CD4-positive, alpha-beta T cell (primary cell): ENCODE results near the gene TRAF6. TPM values are rescaled to one million over a fixed set of nuclear protein-coding genes. Genes with fewer than 3 reads are reported as not detected.
A peak's percentile ranks its signal among the peaks of the same experiment; 100 is the strongest.

Source experiments
- ATAC-seq: fragments of 200-7000 bp; cut with Tn5 transposase; one replicate; pipeline ENCODE4 v1.10.0; 2022; ENCODE audit warnings: mild to moderate bottlenecking; ENCODE audit not compliant: poor library complexity
- CTCF ChIA-PET: fragments of 350-600 bp; sonication (Branson Sonifier 250); formaldehyde crosslinking; loops from one replicate; lab custom pipeline; 2021; ENCODE audit warnings: antibody characterized with exemption, inconsistent platforms; lab: Charles Lee
- POLR2A ChIA-PET: fragments of 350-600 bp; sonication (Branson Sonifier 250); formaldehyde crosslinking; loops from one replicate; lab custom pipeline; 2021; ENCODE audit warnings: antibody characterized with exemption, inconsistent platforms; lab: Charles Lee
- DNase-seq, 14 experiments: peaks; one replicate each; pipeline ENCODE4 v3.0.0-alpha.2; 2013 to 2020; ENCODE audit warnings: mixed read lengths in 2 of 14
- H3K27ac ChIP-seq, 2 donors: one replicate each; pipeline versions ENCODE4 v1.5.1 to v1.7.0; 2013; ENCODE audit warnings: low read length in 2 of 2, low read depth in 1 of 2, mild to moderate bottlenecking in 1 of 2
- H3K27me3 ChIP-seq, 2 experiments: 1 replicate in 1 of 2; 2 replicates in 1 of 2; pipeline versions ENCODE4 v1.6.1 to v1.7.0; 2013; ENCODE audit warnings: low read length in 2 of 2, control low read depth in 1 of 2, mild to moderate bottlenecking in 1 of 2, moderate library complexity in 1 of 2; ENCODE audit not compliant: insufficient read depth in 2 of 2, control insufficient read depth in 1 of 2
- H3K36me3 ChIP-seq: one replicate; pipeline ENCODE4 v1.6.1; 2013; ENCODE audit warnings: low read length, control low read depth; ENCODE audit not compliant: insufficient read depth
- H3K4me1 ChIP-seq: one replicate; pipeline ENCODE4 v1.6.1; 2013; ENCODE audit warnings: low read length, control low read depth; ENCODE audit not compliant: insufficient read depth
- H3K4me3 ChIP-seq: one replicate; pipeline ENCODE4 v1.5.1; 2013; ENCODE audit warnings: mild to moderate bottlenecking, low read length, moderate library complexity
- H3K9me3 ChIP-seq, 2 experiments: 1 replicate in 1 of 2; 2 replicates in 1 of 2; pipeline versions ENCODE4 v1.6.1 to v1.7.0; 2013; ENCODE audit warnings: low read length in 2 of 2, mild to moderate bottlenecking in 2 of 2, control low read depth in 1 of 2, moderate library complexity in 1 of 2; ENCODE audit not compliant: control insufficient read depth in 1 of 2, insufficient read depth in 1 of 2
- H3K27ac Mint-ChIP-seq: one replicate; pipeline ENCODE4 v1.8.0; 2020; ENCODE audit warnings: mixed read lengths
- H3K27me3 Mint-ChIP-seq: one replicate; pipeline ENCODE4 v1.8.0; 2021; ENCODE audit warnings: mixed read lengths
- H3K36me3 Mint-ChIP-seq: one replicate; pipeline ENCODE4 v1.8.0; 2021; ENCODE audit warnings: low read depth, mixed read lengths
- H3K4me1 Mint-ChIP-seq: one replicate; pipeline ENCODE4 v1.8.0; 2021; ENCODE audit warnings: low read depth, mixed read lengths
- H3K4me3 Mint-ChIP-seq: one replicate; pipeline ENCODE4 v1.8.0; 2020; ENCODE audit warnings: mild to moderate bottlenecking, mixed read lengths
- H3K9me3 Mint-ChIP-seq: one replicate; pipeline ENCODE4 v1.8.0; 2020; ENCODE audit warnings: mixed read lengths
- CTCF ChIP-seq: fragments of 200-600 bp; IDR thresholded peaks from one replicate; pipeline ENCODE4 v1.8.0; 2022; ENCODE audit warnings: antibody characterized with exemption, mild to moderate bottlenecking
- intact Hi-C, 2 experiments: fragments of 100-400 bp; cut with DNase I in 1 of 2; cut with micrococcal nuclease in 1 of 2; formaldehyde crosslinking; loops; one replicate each; pipeline versions ENCODE4 v1.15.1 to v1.9.0; 2023 to 2025; cut with DNase I, micrococcal nuclease
- polyA plus RNA-seq, 2 donors: library from polyadenylated mRNA; unstranded; fragments of 120-200 nt; gene quantifications; one replicate each; pipeline ENCODE4 v1.2.1, GENCODE V29; 2013
- total RNA-seq, 174 experiments: library from RNA in 2 of 174; stranded (reverse) in 2 of 174; gene quantifications; one replicate each; pipeline ENCODE4 v1.2.3 and lab custom pipeline; 2021 to 2026

Gene TRAF6, protein sequence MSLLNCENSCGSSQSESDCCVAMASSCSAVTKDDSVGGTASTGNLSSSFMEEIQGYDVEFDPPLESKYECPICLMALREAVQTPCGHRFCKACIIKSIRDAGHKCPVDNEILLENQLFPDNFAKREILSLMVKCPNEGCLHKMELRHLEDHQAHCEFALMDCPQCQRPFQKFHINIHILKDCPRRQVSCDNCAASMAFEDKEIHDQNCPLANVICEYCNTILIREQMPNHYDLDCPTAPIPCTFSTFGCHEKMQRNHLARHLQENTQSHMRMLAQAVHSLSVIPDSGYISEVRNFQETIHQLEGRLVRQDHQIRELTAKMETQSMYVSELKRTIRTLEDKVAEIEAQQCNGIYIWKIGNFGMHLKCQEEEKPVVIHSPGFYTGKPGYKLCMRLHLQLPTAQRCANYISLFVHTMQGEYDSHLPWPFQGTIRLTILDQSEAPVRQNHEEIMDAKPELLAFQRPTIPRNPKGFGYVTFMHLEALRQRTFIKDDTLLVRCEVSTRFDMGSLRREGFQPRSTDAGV
- total RNA-seq (10 to 100 TPM; 27.9 to 29.0 TPM), total RNA-seq (lab: John Stamatoyannopoulos, UW) (20.5 to 95.3 (median 49.0) reads per million in 172 experiments)
- polyA plus RNA-seq (2013, experiment 1 of 2), result 9.2 TPM
- 13.5 TPM for polyA plus RNA-seq (2013, experiment 2 of 2)

DNA sequence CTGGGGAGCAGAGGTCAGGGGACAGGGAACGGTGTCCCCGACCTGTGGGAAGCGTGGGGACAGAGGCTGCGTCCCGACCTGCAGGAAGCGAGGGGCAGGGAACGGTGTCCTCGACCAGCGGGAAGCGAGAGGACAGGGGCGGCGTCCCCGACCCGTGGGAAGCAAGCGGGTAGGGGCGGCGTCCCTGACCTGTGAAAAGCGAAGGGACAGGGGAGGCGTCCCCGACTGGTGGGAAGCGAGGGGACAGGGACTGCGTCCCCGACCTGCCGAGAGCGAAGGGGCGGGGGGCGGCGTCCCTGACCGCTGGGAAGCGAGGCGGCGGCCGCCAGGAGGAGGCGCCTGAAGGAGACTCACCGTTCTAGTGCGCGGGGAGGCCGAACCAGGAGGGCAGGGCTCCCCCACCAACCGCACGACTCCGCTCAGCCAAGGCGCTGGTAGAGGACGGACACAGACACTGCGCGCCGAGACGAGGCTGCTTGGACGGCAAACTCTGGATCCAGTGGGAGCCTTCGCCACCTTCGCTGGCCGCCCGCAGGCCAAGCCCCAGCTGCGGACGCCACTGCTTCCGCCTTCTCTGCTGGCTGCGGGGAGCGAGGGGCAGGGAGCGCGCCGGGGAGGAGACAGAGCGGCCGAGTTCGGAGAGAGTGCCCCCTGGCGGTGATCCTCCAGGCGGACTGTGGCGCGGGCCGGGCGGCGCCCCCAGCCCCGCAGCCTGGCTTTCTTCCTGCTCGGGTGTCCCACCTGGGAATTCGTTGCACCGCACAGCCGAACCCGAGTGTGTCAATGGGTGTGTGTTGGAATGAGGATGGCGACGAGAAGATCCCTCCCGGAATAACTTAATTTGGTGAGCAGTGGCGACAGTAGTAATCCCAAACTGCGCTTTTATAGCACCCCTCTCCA is at the start of gene TRAF6:
Gene TRAF6 (minus strand): TSS at position 579 of the 900 bp plus-strand sequence. CDS start 8,757 bp downstream, outside the sequence.
- Histone ChIP-seq H3K4me3 (peak within 1 kb of the TSS; percentile 92), H3K9me3 (no peaks in the 10 kb centered on the region), H3K4me1 (peaks cover 21% of the 10 kb centered on the region), H3K27ac (peak within 1 kb of the TSS; percentile 75 to 79), H3K27me3 (peaks cover 0 to 3% of the 10 kb centered on the region in 2 experiments), H3K36me3 (no peaks in the 10 kb centered on the region)
- no peaks in the 10 kb centered on the region for H3K9me3 Mint-ChIP-seq
- H3K27ac Mint-ChIP-seq, result peak within 1 kb of the TSS; percentile 84
- peak within 1 kb of the TSS; percentile 99 for H3K4me3 Mint-ChIP-seq
- POLR2A ChIA-PET, result interaction anchor here (1.4 to 2.6 kb wide), 3 partner anchors 17 to 220 kb away, joined by 4 to 12 read pairs (median 6); partner anchors contain the start of gene COMMD9
- H3K27me3 Mint-ChIP-seq, result peaks cover 10% of the 10 kb centered on the region
- DNase-seq (peak; percentile 78 to 94 (median 87)), ATAC-seq (peak; percentile 93)
- intact Hi-C loops, result loop anchor here in 1 of 2 experiments (2.0 to 5.0 kb wide), 2 partner anchors 218 to 847 kb away; partner anchors contain the start of gene TRIM44
- H3K36me3 Mint-ChIP-seq, result peaks cover 25% of the 10 kb centered on the region
- peak; percentile 94 for TF ChIP-seq CTCF
- CTCF ChIA-PET, result interaction anchor here (0.7 to 3.3 kb wide), 9 partner anchors 9 to 848 kb away, joined by 3 to 29 read pairs (median 4); no protein-coding TSS in a partner anchor
- peaks cover 43% of the 10 kb centered on the region for H3K4me1 Mint-ChIP-seq

DNA sequence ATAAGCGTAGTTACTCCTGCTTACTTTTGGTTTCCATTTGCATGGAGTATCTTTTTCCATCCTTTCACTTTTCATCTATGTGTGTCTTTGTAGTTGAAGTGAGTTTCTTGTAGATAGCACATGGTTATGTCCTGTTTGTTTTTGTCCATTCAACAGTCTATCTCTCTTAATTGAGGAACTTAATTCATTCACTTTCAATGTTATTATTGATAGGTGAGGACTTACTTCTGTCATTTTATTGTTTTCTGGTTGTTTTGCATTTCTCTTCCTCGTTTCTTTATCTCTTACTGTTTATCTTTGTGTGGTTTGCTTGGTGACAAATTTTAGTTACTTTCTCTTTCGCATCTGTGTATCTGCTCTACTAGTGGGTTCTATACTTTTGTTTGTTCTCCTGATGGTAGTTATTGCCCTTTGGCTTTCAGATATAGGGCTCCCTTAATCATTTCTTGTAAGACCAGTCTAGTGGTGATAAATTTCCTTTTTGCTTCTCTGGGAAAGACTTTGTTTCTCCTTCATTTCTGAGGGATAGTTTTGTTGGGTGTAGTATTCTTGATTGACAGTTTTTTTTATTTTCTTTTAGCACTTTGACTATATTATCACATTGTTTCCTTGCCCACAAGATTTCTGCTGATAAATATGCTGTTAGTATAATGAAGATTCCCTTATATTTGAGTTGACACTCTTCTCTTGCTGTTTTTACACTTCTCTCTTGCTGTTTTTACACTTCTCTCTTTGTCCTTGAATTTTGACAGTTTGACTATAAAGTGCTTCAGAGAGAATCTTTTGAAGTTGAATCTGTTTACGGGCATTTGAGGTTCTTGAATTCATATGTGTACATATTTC is 48.7 kb upstream of the TRAF6 start:
- DNase-seq (peak in 3 of 14 experiments; percentile 19 to 72 (median 22)), ATAC-seq (no peak)
- Histone ChIP-seq H3K9me3 (no peaks in the 10 kb centered on the region), H3K27ac (no peak overlapping the region), H3K36me3 (no peaks in the 10 kb centered on the region), H3K27me3 (no peaks in the 10 kb centered on the region), H3K4me3 (peak overlapping the region; percentile 26), H3K4me1 (peaks cover 4% of the 10 kb centered on the region)
- peaks cover 10% of the 10 kb centered on the region for H3K4me1 Mint-ChIP-seq
- POLR2A ChIA-PET, result no interaction called here
- CTCF ChIA-PET, result no interaction called here
- H3K27ac Mint-ChIP-seq, result peak overlapping the region; percentile 35
- no peaks in the 10 kb centered on the region for H3K36me3 Mint-ChIP-seq
- peaks cover 2% of the 10 kb centered on the region for H3K9me3 Mint-ChIP-seq
- H3K4me3 Mint-ChIP-seq, result peak overlapping the region; percentile 3
- intact Hi-C loops, result no loop called here
- no peak for TF ChIP-seq CTCF
- peaks cover 4% of the 10 kb centered on the region for H3K27me3 Mint-ChIP-seq
